K562 (cell line): ENCODE measurements around the gene PRLHR. TPM values are rescaled to one million over a fixed set of nuclear protein-coding genes. Genes with fewer than 3 reads are reported as not detected.

Experiments
- ATAC-seq: fragments of 200-7000 bp; cut with Tn5 transposase; 3 replicates; pipeline ENCODE4 v1.9.1; 2020; ENCODE audit warnings: moderate library complexity
- BruUV-seq: library from RNA; stranded (reverse); fragments of 400-500 nt; replicated peaks from 2 replicates; lab custom pipeline; 2021; lab: Mats Ljungman, UMichigan
- CTCF ChIA-PET: fragments of 300-600 bp; formaldehyde crosslinking; extraction: SDS; loops from one replicate; lab custom pipeline; 2021; ENCODE audit warnings: low intra/inter-chr PET ratio; lab: Yijun Ruan, JAX
- POLR2A ChIA-PET: fragments of 300-600, 350-650 bp; sonication (Branson Sonifier 250); formaldehyde crosslinking; extraction: SDS; loops from one replicate; lab custom pipeline; 2021; ENCODE audit warnings: antibody characterized with exemption, inconsistent platforms; lab: Yijun Ruan, JAX
- DNase-seq, 4 experiments: peaks; one replicate each; pipeline versions ENCODE4 v3.0.0 to v3.0.0-alpha.2; 2011 to 2018; ENCODE audit warnings: low spot score in 3 of 4, mixed read lengths in 3 of 4; ENCODE audit errors: extremely low read depth in 1 of 4
- FAIRE-seq: peaks from 2 replicates; lab custom pipeline; 2011; peaks lifted over from hg19 to GRCh38; lab: Jason Lieb, UNC
- H2AFZ ChIP-seq: 2 replicates; pipeline ENCODE4 v1.6.0; 2011; ENCODE audit warnings: low read depth, low read length, control low read depth, inconsistent platforms
- H3K27ac ChIP-seq: fragments of 200-600 bp; 3 replicates; pipeline ENCODE4 v1.8.0; 2011; ENCODE audit warnings: low read depth, mild to moderate bottlenecking, control low read depth, inconsistent platforms, low read length, moderate library complexity, mixed read lengths; ENCODE audit errors: extremely low read depth
- H3K27me3 ChIP-seq, 2 experiments: fragments of 300-600 bp in 1 of 2; 2 replicates in 1 of 2; 3 replicates in 1 of 2; pipeline versions ENCODE4 v1.6.0 to v1.8.0; 2011; ENCODE audit warnings: inconsistent platforms in 2 of 2, low read length in 2 of 2, mild to moderate bottlenecking in 1 of 2, mixed read lengths in 1 of 2, moderate library complexity in 1 of 2; ENCODE audit not compliant: control insufficient read depth in 2 of 2, insufficient read depth in 2 of 2
- H3K36me3 ChIP-seq: fragments of 300-600 bp; 3 replicates; pipeline ENCODE4 v1.8.0; 2011; ENCODE audit warnings: mild to moderate bottlenecking, low read length, inconsistent platforms; ENCODE audit not compliant: control insufficient read depth, insufficient read depth
- H3K4me1 ChIP-seq, 2 experiments: fragments of 200-600 bp in 1 of 2; replicated peaks in 1 of 2; 2 replicates in 1 of 2; 3 replicates in 1 of 2; pipeline versions ENCODE4 v1.5.1 to v1.8.0; 2011; ENCODE audit warnings: inconsistent platforms in 2 of 2, low read length in 2 of 2, mild to moderate bottlenecking in 1 of 2, mixed read lengths in 1 of 2, moderate library complexity in 1 of 2; ENCODE audit not compliant: control insufficient read depth in 2 of 2, insufficient read depth in 2 of 2
- H3K4me2 ChIP-seq: 2 replicates; pipeline ENCODE4 v1.6.1; 2011; ENCODE audit warnings: low read length, control low read depth, inconsistent platforms, mixed read lengths; ENCODE audit not compliant: insufficient read depth
- H3K4me3 ChIP-seq: fragments of 200-600 bp; sonication (generic), shearing (Covaris generic); 2 replicates; pipeline ENCODE4 v1.5.1; 2016; ENCODE audit warnings: control low read depth, inconsistent platforms
- H3K79me2 ChIP-seq: fragments of 200-600 bp; 3 replicates; pipeline ENCODE4 v1.8.0; 2011; ENCODE audit warnings: low read length, inconsistent platforms; ENCODE audit not compliant: control insufficient read depth, insufficient read depth
- H3K9ac ChIP-seq, 2 experiments: 2 replicates each; pipeline versions ENCODE4 v1.6.0 to v1.6.1; 2011; ENCODE audit warnings: low read depth in 2 of 2, low read length in 2 of 2, control low read depth in 1 of 2, inconsistent platforms in 1 of 2, mild to moderate bottlenecking in 1 of 2, mixed read lengths in 1 of 2; ENCODE audit not compliant: insufficient read depth in 1 of 2
- H3K9me1 ChIP-seq: one replicate; pipeline ENCODE4 v1.6.0; 2011; ENCODE audit warnings: inconsistent platforms, mild to moderate bottlenecking, low read length, moderate library complexity; ENCODE audit not compliant: control insufficient read depth, insufficient read depth
- H3K9me3 ChIP-seq: replicated peaks from 2 replicates; pipeline ENCODE4 v1.5.1; 2011; ENCODE audit warnings: low read depth, low read length, inconsistent platforms; ENCODE audit not compliant: control insufficient read depth, insufficient read depth
- H4K20me1 ChIP-seq: replicated peaks from 2 replicates; pipeline ENCODE4 v1.6.1; 2011; ENCODE audit warnings: low read length, inconsistent platforms, mixed read lengths; ENCODE audit not compliant: control insufficient read depth, insufficient read depth
- ATF1 ChIP-seq, 2 experiments: fragments of 450-650 bp in 1 of 2; IDR thresholded peaks; 2 replicates each; pipeline ENCODE4 v1.6.1; 2016; ENCODE audit warnings: missing compliant biosample characterization in 1 of 2, missing genetic modification characterization in 1 of 2
- DACH1 ChIP-seq: fragments of 450-650 bp; IDR thresholded peaks from 2 replicates; pipeline ENCODE4 v1.6.1; 2018; ENCODE audit not compliant: partially characterized antibody
- KDM1A ChIP-seq, 2 experiments: fragments of 450-650 bp; IDR thresholded peaks; 2 replicates each; pipeline ENCODE4 v1.6.1; 2016; ENCODE audit warnings: mild to moderate bottlenecking in 2 of 2
- MAFK ChIP-seq: IDR thresholded peaks from 2 replicates; pipeline ENCODE4 v1.6.1; 2011; ENCODE audit warnings: low read length, improper control_type of control experiment
- MCM3 ChIP-seq: fragments of 450-650 bp; IDR thresholded peaks from 2 replicates; pipeline ENCODE4 v1.6.1; 2016
- TGIF2 ChIP-seq: sonication (generic); formaldehyde crosslinking; IDR thresholded peaks from 2 replicates; pipeline ENCODE4 v1.8.1; 2022; ENCODE audit warnings: mild to moderate bottlenecking, missing genetic modification reagents, moderate library complexity
- ZNF143 ChIP-seq: sonication (generic); formaldehyde crosslinking; IDR thresholded peaks from 2 replicates; pipeline ENCODE4 v1.9.0; 2022; ENCODE audit warnings: mild to moderate bottlenecking, missing genetic modification reagents
- ZNF197 ChIP-seq: fragments of 200-800 bp; sonication (Bioruptor generic); IDR thresholded peaks from 2 replicates; pipeline ENCODE4 v1.6.1; 2016; ENCODE audit warnings: low read depth, missing genetic modification characterization, missing compliant biosample characterization
- WGBS: fragments of 100-300 bp; shearing (Covaris generic); methylation state at CpG from one replicate; pipeline ENCODE4 v1.1.6; 2016; ENCODE audit warnings: low coverage, mixed read lengths; ENCODE audit not compliant: insufficient coverage; ENCODE audit errors: missing lambda C conversion rate; 5-methylcytosine and 5-hydroxymethylcytosine counted together
- in situ Hi-C: fragments of 300-500 bp; cut with MboI; formaldehyde crosslinking; loops from 4 replicates; pipeline ENCODE4 v1.15.0; 2018; ENCODE audit warnings: inconsistent platforms, mixed read lengths
- intact Hi-C: fragments of 100-400 bp; cut with micrococcal nuclease; formaldehyde crosslinking; loops from 2 replicates; pipeline ENCODE4 v1.14.2; 2022
- polyA plus RNA-seq, 8 experiments: library from polyadenylated mRNA; depleted of rRNA in 4 of 8; stranded (reverse) in 5 of 8; unstranded in 3 of 8; fragments of >200 nt; fragmentation: Nextera tagmentation in 2 of 8; fragmentation: Illumina TruSeq in 1 of 8; extraction: Ambion mirVana in 2 of 8; extraction: Trizol in 1 of 8; gene quantifications; 2 replicates each; pipeline versions ENCODE4 v1.2.1 to v1.2.3, GENCODE V29; 2011 to 2014; ENCODE audit warnings: inconsistent platforms in 1 of 8, missing spikeins in 1 of 8
- total RNA-seq, 7 experiments: library from RNA; depleted of rRNA in 6 of 7; stranded (reverse); fragments of >200 nt in 6 of 7; fragmentation: Illumina TruSeq in 2 of 7; extraction: Trizol in 2 of 7; gene quantifications; 2 replicates each; pipeline versions ENCODE4 v1.2.1 to v1.2.3, GENCODE V29; 2011 to 2021; ENCODE audit warnings: low replicate concordance in 1 of 7
- TF ChIP-seq, protein P1 (sequence below): fragments of 450-650 bp; IDR thresholded peaks from 2 replicates; pipeline ENCODE4 v1.6.1; 2017; ENCODE audit warnings: mild to moderate bottlenecking, moderate library complexity
- TF ChIP-seq, protein P2 (sequence below): fragments of 450-650 bp; formaldehyde crosslinking; IDR thresholded peaks from 2 replicates; pipeline ENCODE4 v1.4.0; 2020; ENCODE audit warnings: mild to moderate bottlenecking, mixed read lengths
- TF ChIP-seq, protein P3 (sequence below), 2 experiments: fragments of 450-650 bp; conservative IDR thresholded peaks; 2 replicates each; pipeline ENCODE4 v1.6.1; 2017; ENCODE audit warnings: mild to moderate bottlenecking in 2 of 2, moderate library complexity in 2 of 2
- TF ChIP-seq, protein P4 (sequence below): conservative IDR thresholded peaks from 2 replicates; pipeline ENCODE4 v1.6.1; 2011; ENCODE audit warnings: low read depth, mild to moderate bottlenecking, low read length; ENCODE audit not compliant: control insufficient read depth
- TF ChIP-seq, protein P5 (sequence below): fragments of 250-450 bp; sonication (Bioruptor Pico); IDR thresholded peaks from 2 replicates; pipeline ENCODE4 v1.5.0; 2020; ENCODE audit warnings: mild to moderate bottlenecking
- TF ChIP-seq, protein P6 (sequence below): fragments of 200-800 bp; sonication (Bioruptor generic); IDR thresholded peaks from 2 replicates; pipeline ENCODE4 v1.6.1; 2017; ENCODE audit warnings: missing genetic modification characterization, missing compliant biosample characterization

Gene PRLHR
- total and polyA plus RNA-seq, 9 of the 15 experiments (the other 6 are each of a cell fraction or from before 2014, with no cell fraction given), result not detected

DNA sequence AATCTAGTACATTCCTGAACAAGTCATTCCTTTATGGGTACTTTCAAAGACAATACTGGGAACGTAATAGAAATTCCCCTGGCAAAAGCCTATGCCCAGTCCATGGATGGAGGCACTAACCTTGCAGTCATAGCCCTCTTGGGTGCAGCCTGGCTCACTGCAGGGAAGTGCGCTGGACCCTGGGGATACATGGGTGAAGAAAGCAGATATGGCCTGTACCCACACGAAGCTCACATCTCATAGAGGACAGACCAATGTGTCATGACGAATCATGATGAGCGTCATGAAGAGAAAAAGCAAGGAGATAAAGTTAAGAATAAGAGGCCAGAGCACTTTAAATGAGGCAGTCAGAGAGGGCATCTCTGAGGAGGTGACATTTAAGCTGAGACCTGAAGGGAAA, 11.8 kb downstream of the PRLHR start:
- ChIA-PET POLR2A (no interaction called here), CTCF (no interaction called here)
- WGBS, result 2% methylated on average over 4 of the region's 5 CpGs
- no peak overlapping the region for H3K4me2 ChIP-seq
- no peak overlapping the region for H3K9ac ChIP-seq
- H3K9me1 ChIP-seq, result no peaks in the 10 kb centered on the region
- no peaks in the 10 kb centered on the region for H3K79me2 ChIP-seq
- H3K4me3 ChIP-seq, result no peak overlapping the region
- peaks cover 0 to 11% of the 10 kb centered on the region in 2 experiments; a peak in 2 of 5 replicates for H3K27me3 ChIP-seq
- no peaks in the 10 kb centered on the region for H3K36me3 ChIP-seq
- in situ Hi-C loops, result no loop called here
- no peak overlapping the region for H2AFZ ChIP-seq
- no TSS peak for BruUV-seq
- DNase-seq, result no peak
- ATAC-seq, result no peak
- intact Hi-C loops, result no loop called here
- no peak overlapping the region for H3K27ac ChIP-seq
- FAIRE-seq, result no peak
- no peaks in the 10 kb centered on the region for H3K9me3 ChIP-seq
- no peaks in the 10 kb centered on the region for H3K4me1 ChIP-seq
- no peaks in the 10 kb centered on the region for H4K20me1 ChIP-seq
- no peak for TF ChIP-seq ATF1 (CRISPR knock-in tag; IDR thresholded peaks at IDR 0.05)
- TF ChIP-seq ATF1 (tag; IDR thresholded peaks at IDR 0.05), result no peak
- TF ChIP-seq, protein P1, sequence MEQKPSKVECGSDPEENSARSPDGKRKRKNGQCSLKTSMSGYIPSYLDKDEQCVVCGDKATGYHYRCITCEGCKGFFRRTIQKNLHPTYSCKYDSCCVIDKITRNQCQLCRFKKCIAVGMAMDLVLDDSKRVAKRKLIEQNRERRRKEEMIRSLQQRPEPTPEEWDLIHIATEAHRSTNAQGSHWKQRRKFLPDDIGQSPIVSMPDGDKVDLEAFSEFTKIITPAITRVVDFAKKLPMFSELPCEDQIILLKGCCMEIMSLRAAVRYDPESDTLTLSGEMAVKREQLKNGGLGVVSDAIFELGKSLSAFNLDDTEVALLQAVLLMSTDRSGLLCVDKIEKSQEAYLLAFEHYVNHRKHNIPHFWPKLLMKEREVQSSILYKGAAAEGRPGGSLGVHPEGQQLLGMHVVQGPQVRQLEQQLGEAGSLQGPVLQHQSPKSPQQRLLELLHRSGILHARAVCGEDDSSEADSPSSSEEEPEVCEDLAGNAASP, result no peak
- TF ChIP-seq, protein P2, sequence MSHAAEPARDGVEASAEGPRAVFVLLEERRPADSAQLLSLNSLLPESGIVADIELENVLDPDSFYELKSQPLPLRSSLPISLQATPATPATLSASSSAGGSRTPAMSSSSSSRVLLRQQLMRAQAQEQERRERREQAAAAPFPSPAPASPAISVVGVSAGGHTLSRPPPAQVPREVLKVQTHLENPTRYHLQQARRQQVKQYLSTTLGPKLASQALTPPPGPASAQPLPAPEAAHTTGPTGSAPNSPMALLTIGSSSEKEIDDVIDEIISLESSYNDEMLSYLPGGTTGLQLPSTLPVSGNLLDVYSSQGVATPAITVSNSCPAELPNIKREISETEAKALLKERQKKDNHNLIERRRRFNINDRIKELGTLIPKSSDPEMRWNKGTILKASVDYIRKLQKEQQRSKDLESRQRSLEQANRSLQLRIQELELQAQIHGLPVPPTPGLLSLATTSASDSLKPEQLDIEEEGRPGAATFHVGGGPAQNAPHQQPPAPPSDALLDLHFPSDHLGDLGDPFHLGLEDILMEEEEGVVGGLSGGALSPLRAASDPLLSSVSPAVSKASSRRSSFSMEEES (CRISPR knock-in tag), result no peak
- no peak for TF ChIP-seq ZNF197 (CRISPR knock-in tag)
- no peak for TF ChIP-seq MAFK
- TF ChIP-seq TGIF2, result no peak
- no peak for TF ChIP-seq MCM3
- no peak for TF ChIP-seq DACH1
- TF ChIP-seq, protein P3, sequence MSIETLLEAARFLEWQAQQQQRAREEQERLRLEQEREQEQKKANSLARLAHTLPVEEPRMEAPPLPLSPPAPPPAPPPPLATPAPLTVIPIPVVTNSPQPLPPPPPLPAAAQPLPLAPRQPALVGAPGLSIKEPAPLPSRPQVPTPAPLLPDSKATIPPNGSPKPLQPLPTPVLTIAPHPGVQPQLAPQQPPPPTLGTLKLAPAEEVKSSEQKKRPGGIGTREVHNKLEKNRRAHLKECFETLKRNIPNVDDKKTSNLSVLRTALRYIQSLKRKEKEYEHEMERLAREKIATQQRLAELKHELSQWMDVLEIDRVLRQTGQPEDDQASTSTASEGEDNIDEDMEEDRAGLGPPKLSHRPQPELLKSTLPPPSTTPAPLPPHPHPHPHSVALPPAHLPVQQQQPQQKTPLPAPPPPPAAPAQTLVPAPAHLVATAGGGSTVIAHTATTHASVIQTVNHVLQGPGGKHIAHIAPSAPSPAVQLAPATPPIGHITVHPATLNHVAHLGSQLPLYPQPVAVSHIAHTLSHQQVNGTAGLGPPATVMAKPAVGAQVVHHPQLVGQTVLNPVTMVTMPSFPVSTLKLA (conservative IDR thresholded peaks at IDR 0.05), result no peak
- TF ChIP-seq, protein P4, sequence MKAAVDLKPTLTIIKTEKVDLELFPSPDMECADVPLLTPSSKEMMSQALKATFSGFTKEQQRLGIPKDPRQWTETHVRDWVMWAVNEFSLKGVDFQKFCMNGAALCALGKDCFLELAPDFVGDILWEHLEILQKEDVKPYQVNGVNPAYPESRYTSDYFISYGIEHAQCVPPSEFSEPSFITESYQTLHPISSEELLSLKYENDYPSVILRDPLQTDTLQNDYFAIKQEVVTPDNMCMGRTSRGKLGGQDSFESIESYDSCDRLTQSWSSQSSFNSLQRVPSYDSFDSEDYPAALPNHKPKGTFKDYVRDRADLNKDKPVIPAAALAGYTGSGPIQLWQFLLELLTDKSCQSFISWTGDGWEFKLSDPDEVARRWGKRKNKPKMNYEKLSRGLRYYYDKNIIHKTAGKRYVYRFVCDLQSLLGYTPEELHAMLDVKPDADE, result no peak
- TF ChIP-seq, protein P5, sequence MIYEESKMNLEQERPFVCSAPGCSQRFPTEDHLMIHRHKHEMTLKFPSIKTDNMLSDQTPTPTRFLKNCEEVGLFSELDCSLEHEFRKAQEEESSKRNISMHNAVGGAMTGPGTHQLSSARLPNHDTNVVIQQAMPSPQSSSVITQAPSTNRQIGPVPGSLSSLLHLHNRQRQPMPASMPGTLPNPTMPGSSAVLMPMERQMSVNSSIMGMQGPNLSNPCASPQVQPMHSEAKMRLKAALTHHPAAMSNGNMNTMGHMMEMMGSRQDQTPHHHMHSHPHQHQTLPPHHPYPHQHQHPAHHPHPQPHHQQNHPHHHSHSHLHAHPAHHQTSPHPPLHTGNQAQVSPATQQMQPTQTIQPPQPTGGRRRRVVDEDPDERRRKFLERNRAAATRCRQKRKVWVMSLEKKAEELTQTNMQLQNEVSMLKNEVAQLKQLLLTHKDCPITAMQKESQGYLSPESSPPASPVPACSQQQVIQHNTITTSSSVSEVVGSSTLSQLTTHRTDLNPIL (CRISPR knock-in tag), result no peak
- no peak for TF ChIP-seq KDM1A (IDR thresholded peaks at IDR 0.05)
- TF ChIP-seq, protein P6, sequence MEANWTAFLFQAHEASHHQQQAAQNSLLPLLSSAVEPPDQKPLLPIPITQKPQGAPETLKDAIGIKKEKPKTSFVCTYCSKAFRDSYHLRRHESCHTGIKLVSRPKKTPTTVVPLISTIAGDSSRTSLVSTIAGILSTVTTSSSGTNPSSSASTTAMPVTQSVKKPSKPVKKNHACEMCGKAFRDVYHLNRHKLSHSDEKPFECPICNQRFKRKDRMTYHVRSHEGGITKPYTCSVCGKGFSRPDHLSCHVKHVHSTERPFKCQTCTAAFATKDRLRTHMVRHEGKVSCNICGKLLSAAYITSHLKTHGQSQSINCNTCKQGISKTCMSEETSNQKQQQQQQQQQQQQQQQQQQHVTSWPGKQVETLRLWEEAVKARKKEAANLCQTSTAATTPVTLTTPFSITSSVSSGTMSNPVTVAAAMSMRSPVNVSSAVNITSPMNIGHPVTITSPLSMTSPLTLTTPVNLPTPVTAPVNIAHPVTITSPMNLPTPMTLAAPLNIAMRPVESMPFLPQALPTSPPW (CRISPR knock-in tag), result no peak
- TF ChIP-seq ZNF143 (CRISPR knock-in tag), result no peak
